Peyer's patch (tissue), 4 donors: Measurements from ENCODE around the gene IL11RA. TPM values are rescaled to one million over a fixed set of nuclear protein-coding genes. Genes with fewer than 3 reads are reported as not detected.

Experiments used
- DNase-seq, 3 donors: peaks; one replicate each; pipeline ENCODE4 v3.0.0-alpha.2; 2017 to 2019
- H3K27ac ChIP-seq, 4 donors: fragments of 200-600 bp; sonication (generic); one replicate each; pipeline ENCODE4 v1.5.1; 2016 to 2019
- H3K27me3 ChIP-seq, 2 donors: fragments of 200-600 bp; sonication (generic); one replicate each; pipeline ENCODE4 v1.5.1; 2019
- H3K36me3 ChIP-seq, 3 donors: fragments of 200-600 bp; sonication (generic); one replicate each; pipeline ENCODE4 v1.5.1; 2016 to 2019
- H3K4me1 ChIP-seq, 4 donors: fragments of 200-600 bp; sonication (generic); one replicate each; pipeline ENCODE4 v1.5.1; 2016 to 2019
- H3K4me3 ChIP-seq, 4 donors: fragments of 200-600 bp; sonication (generic); 1 replicate in 3 of 4; 2 replicates in 1 of 4; pipeline ENCODE4 v1.5.1; 2016 to 2019; ENCODE audit warnings: mild to moderate bottlenecking in 1 of 4
- H3K9me3 ChIP-seq, 4 donors: fragments of 200-600 bp; sonication (generic); one replicate each; pipeline ENCODE4 v1.5.1; 2016 to 2019; ENCODE audit warnings: mild to moderate bottlenecking in 1 of 4
- CTCF ChIP-seq, 6 experiments: fragments of 450-650 bp in 4 of 6; fragments of 200-600 bp in 2 of 6; sonication (generic) in 1 of 6; IDR thresholded peaks; one replicate each; pipeline ENCODE4 v1.5.1; 2017 to 2019; ENCODE audit warnings: antibody characterized with exemption in 6 of 6, mild to moderate bottlenecking in 3 of 6, moderate library complexity in 1 of 6
- POLR2A ChIP-seq, 2 donors: fragments of 450-650 bp; IDR thresholded peaks; one replicate each; pipeline ENCODE4 v1.5.1; 2017; ENCODE audit warnings: antibody characterized with exemption in 2 of 2, mild to moderate bottlenecking in 2 of 2, moderate library complexity in 2 of 2
- total RNA-seq, 4 donors: library from RNA; depleted of rRNA; stranded (reverse); fragments of >200 nt; gene quantifications; one replicate each; pipeline ENCODE4 v1.1.0, GENCODE V29; 2016

The IL11RA gene
- total RNA-seq, 4 donors from 2014 or later, result 37.8 to 98.3 (median 58.0) TPM

- H3K9me3 ChIP-seq, result no peaks in the 10 kb centered on the region
- no peak for DNase-seq
These were observed 36.9 kb upstream of the IL11RA start for GRCh38 chr9:34615132-34615531.

GRCh38 chr9:34620061-34620994, 31.7 kb upstream of the IL11RA start, which contains the start of gene DCTN3:
Gene DCTN3, minus strand, starts transcription at chr9:34620495. Its CDS starts 31 bp downstream, at chr9:34620464.
- peak; percentile 91 to 98 (median 96) for DNase-seq
- H3K27me3 ChIP-seq, result peaks cover 3 to 19% of the 10 kb centered on the region in 2 donors
- peak within 1 kb of the TSS in 3 of 4 donors; percentile 37 to 61 (median 40) for H3K27ac ChIP-seq
- peak within 1 kb of the TSS; percentile 58 to 73 (median 70) for H3K4me3 ChIP-seq
- peaks cover 3 to 10% (median 7%) of the 10 kb centered on the region in 4 donors for H3K4me1 ChIP-seq
- peaks cover 0 to 32% (median 0%) of the 10 kb centered on the region in 3 donors for H3K36me3 ChIP-seq
- H3K9me3 ChIP-seq, result no peaks in the 10 kb centered on the region
- TF ChIP-seq POLR2A (IDR thresholded peaks at IDR 0.05) (peak; percentile 28 to 49), CTCF (IDR thresholded peaks at IDR 0.05) (no peak)

More at GRCh38 chr9:34615132-34615531, 36.9 kb upstream of the IL11RA start:
- H3K4me1 ChIP-seq, result peaks cover 0 to 27% (median 7%) of the 10 kb centered on the region in 4 donors
- H3K36me3 ChIP-seq, result peaks cover 0 to 49% (median 0%) of the 10 kb centered on the region in 3 donors
- no peak overlapping the region for H3K4me3 ChIP-seq
- no peak overlapping the region for H3K27ac ChIP-seq
- TF ChIP-seq CTCF (IDR thresholded peaks at IDR 0.05) (no peak), POLR2A (IDR thresholded peaks at IDR 0.05) (no peak)
- no peaks in the 10 kb centered on the region for H3K27me3 ChIP-seq

GRCh38 chr9:34623374-34624235, 28.4 kb upstream of the IL11RA start:
- DNase-seq, result no peak

GRCh38 chr9:34624475-34625185, 27.4 kb upstream of the IL11RA start:
- no peaks in the 10 kb centered on the region for H3K36me3 ChIP-seq
- no peaks in the 10 kb centered on the region for H3K9me3 ChIP-seq
- peaks cover 0 to 21% (median 12%) of the 10 kb centered on the region in 4 donors for H3K4me1 ChIP-seq
- DNase-seq, result no peak
- TF ChIP-seq CTCF (IDR thresholded peaks at IDR 0.05) (no peak), POLR2A (IDR thresholded peaks at IDR 0.05) (no peak)
- peaks cover 3 to 59% of the 10 kb centered on the region in 2 donors for H3K27me3 ChIP-seq
- H3K27ac ChIP-seq, result no peak overlapping the region
- H3K4me3 ChIP-seq, result no peak overlapping the region

More at GRCh38 chr9:34623374-34624235, 28.4 kb upstream of the IL11RA start:
- H3K9me3 ChIP-seq, result no peaks in the 10 kb centered on the region
- H3K27me3 ChIP-seq, result peaks cover 3 to 51% of the 10 kb centered on the region in 2 donors
- peaks cover 3 to 15% (median 9%) of the 10 kb centered on the region in 4 donors for H3K4me1 ChIP-seq
- H3K36me3 ChIP-seq, result peaks cover 0 to under 1% (median 0%) of the 10 kb centered on the region in 3 donors
- no peak overlapping the region for H3K27ac ChIP-seq
- TF ChIP-seq POLR2A (IDR thresholded peaks at IDR 0.05), result no peak
- no peak for TF ChIP-seq CTCF (IDR thresholded peaks at IDR 0.05)
- no peak overlapping the region for H3K4me3 ChIP-seq

GRCh38 chr9:34625186-34625486, 26.8 kb upstream of the IL11RA start:
- no peak overlapping the region for H3K27ac ChIP-seq
- no peak for DNase-seq
- TF ChIP-seq POLR2A (IDR thresholded peaks at IDR 0.05), result no peak
- no peak for TF ChIP-seq CTCF (IDR thresholded peaks at IDR 0.05)
- H3K4me3 ChIP-seq, result no peak overlapping the region
- H3K4me1 ChIP-seq, result peaks cover 0 to 18% (median 11%) of the 10 kb centered on the region in 4 donors
- H3K27me3 ChIP-seq, result peaks cover 3 to 61% of the 10 kb centered on the region in 2 donors
- no peaks in the 10 kb centered on the region for H3K9me3 ChIP-seq
- H3K36me3 ChIP-seq, result no peaks in the 10 kb centered on the region
